HG03432 (cell line): Measurements from ENCODE around the gene SSH2.

ENCODE experiments used
- ATAC-seq: cut with Tn5 transposase; IDR thresholded peaks from one replicate; pipeline ENCODE4 v1.9.1; 2021; ENCODE audit warnings: mild to moderate bottlenecking, moderate library complexity; ENCODE audit not compliant: unreplicated experiment

Gene SSH2

GRCh38 chr17:29592850-29593551, 337.0 kb downstream of the SSH2 start, which contains the start of gene ANKRD13B:
Gene ANKRD13B, plus strand, starts transcription at chr17:29593132. Its CDS starts 490 bp downstream, at chr17:29593622.
- no peak for ATAC-seq

DNA sequence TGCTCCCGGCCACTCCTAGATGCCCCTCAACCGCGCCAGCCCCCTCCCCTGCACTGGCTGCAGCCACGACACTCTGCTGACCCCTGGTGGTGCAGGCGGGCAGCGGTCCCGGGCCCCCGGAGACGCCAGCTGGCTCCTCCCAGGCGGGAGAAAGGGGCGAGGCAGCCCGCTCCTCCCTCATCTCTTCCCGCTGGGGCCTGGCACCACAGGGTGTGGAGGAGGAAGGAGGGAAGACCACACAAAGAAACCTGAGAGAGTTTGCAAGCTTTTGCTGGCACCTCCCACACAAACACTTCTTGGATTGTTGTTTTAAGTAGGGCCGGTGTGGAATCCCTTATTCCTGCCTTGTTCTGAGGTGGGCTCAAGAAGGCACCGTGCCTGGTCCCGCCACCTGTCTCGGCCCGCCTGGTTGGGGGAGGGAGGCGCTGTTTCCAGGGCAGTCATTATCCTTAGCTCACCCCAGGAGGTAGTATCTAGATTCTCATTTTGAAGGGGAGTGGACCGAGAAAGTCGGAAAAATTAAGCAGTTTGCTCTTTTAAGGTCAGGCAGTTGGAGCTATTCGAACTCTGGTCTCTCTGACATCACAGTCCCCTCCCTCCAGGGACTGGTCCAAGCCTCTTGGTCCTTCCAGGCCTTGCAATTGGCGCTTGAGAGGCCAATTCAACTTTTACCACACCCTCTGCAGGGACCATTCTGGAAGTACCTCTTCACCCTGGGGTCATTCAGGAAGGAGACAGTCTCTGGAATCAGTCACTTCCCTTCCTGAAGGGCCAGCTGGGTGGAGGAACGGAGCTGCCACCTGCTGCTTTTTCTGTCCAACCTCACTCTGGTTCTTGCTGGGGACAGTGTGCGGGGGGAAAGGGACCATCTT, 338.1 kb downstream of the SSH2 start:
- no peak for ATAC-seq

DNA sequence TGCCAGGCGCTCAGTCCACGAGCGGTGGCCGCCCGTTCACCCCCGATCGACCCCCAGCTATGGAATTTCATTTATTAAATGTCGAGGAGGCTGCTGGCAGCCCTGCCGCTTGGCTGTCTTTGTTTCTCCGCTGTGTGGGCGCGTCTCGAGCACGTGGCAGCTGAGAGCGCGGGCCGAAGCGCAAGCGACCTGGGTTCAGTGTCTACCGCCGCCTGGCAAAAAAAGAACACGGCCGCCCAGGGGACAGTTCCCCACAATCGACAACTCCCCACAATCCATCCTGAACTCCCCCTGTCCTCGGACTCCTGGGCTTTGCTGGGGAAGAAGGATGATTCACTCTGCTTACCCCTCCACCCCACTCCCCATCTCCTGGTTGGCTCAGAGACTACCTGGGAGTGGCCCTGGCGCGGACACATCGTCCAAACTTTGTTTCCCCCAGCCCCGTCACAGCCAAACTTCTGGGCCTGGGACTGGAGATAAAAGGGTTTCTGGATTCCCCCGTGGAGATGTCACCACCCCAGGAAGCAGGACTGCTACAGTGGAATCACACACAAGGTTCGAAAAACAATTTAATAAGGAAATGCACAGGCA, 338.8 kb downstream of the SSH2 start:
- no peak for ATAC-seq

- ATAC-seq = no peak
Measured at GRCh38 chr17:29590411-29591145, 339.4 kb downstream of the SSH2 start.

DNA sequence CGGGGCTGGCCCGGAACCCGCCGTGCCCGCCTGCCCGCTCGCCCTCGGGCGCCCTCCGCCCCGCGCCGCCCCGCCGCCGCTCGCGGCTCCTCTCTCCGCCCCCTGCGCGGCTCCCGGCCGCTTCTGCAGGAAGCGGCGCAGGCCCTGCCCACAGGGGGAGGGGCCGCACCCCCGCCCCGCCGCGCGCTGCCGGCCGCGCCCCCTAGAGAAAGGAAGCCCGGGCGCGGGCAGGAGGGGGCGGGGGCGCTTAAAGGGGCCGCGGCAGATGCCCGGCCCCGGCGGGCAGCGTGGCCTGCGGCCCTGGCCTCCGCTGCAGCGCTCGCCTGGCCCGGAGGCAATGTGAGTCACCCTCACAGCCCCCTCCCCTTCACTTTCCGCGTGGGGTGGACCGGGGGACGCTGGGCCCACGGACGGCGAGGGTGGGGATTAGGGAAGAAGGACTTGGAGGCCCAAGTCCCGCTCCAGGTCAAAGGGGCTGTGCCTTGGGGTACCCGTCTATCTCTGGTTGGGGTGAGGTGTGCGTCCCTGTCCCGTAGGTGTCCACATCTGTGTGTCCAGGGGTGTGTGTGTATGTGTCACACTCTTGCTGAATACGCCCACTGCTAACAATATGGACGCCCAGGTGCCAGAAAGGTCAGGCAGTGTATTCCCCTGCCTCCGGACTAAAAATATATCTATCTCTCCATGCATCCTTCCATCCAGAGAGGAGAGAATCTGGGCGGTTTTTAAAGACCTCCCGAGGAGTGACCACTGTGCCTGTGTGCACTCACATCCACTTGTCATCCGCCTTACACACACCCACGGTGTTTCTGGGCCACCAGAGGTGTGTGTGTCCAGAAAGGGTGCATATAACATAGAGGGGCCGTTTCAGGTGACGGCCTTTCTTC, 340.3 kb downstream of the SSH2 start, which contains the start of gene GIT1:
GIT1 (minus strand) TSS at position 125 of the 887 bp plus-strand sequence. CDS start 270 bp downstream, outside the sequence.
- peak; percentile 66 for ATAC-seq

GRCh38 chr17:29588562-29589411, 341.2 kb downstream of the SSH2 start:
- peak; percentile 18 for ATAC-seq

DNA sequence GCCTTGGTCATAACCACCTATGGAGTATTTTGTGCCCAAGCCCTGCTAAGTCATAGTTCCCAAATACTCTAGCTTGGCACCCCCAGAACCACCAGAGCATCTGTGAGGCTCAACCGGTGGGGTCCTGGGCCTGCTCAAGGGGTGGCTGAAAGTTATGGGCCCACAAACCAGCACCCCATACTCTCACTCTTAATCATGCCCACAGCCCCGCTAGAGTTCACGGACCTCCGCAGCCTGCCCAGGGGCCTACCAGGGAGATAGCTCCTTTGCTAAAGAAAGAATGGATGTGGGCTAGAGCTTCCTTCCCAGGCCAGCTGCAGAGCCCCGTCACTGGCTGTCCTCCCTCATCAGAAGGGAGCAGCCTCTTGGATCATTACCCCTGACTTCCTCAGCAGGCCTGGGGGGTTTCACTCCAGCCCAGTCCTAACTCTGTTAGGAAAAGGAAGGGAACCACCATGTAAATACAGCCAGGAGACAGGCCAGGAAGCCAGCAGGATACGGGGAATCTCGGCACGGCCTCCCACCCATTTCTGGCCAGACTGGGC, 341.9 kb downstream of the SSH2 start:
- ATAC-seq = no peak

DNA sequence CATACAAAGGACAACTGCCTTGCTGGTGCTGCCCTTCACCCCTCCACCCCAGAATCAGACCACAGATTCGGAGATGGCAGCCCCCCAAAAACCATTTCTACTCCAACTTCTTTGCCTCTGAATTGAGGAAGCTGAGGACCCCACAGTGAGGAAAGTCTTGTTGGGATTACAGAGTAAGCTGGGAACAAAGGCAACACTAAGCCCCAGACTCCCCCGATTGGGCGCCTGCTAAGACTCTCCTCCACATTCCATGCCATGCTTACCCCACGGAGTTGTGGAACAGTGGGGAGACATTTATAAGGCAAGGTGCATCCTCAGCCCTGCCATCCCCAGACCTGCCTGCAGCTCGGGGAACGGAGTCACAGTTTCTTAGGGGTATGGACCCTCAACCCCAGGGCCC, 342.4 kb downstream of the SSH2 start:
- ATAC-seq = no peak

DNA sequence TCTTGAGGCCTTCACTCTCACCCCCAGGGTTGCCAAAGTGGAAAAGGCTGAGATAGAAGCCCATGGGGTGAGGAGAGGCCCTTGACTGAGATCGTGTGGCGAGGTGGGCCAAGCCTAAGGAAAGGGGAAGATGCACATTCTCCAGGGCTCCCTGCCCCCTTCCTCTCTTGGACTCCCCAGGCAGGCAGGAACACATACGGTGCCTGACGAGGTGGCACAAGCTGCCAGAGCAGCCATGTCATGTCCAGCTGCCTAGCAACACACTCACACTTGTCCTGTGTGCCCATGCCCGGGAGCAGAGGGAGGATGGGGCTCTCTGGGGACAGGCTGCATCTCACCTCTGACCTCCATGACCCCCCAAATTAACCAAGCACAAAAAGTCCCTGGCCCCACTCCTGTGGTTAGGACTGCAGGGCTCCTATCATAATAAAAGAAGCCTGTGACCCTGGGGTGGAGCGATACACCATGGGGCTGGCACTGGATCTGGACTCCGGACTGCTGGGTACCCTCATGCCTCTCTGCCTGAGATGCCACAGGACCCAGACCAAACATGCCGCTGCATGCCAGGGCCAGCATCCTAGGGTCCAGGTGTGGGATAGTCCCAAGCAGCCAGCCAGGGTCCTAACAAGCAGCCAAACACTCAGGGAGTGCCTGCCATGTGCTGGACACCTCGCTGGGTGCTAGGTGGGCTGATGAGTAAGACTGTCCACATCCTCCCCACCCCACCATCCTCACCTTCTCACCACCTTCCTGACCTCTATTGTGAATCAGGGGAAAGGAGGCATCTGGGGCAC, 343.2 kb downstream of the SSH2 start:
- ATAC-seq = no peak

DNA sequence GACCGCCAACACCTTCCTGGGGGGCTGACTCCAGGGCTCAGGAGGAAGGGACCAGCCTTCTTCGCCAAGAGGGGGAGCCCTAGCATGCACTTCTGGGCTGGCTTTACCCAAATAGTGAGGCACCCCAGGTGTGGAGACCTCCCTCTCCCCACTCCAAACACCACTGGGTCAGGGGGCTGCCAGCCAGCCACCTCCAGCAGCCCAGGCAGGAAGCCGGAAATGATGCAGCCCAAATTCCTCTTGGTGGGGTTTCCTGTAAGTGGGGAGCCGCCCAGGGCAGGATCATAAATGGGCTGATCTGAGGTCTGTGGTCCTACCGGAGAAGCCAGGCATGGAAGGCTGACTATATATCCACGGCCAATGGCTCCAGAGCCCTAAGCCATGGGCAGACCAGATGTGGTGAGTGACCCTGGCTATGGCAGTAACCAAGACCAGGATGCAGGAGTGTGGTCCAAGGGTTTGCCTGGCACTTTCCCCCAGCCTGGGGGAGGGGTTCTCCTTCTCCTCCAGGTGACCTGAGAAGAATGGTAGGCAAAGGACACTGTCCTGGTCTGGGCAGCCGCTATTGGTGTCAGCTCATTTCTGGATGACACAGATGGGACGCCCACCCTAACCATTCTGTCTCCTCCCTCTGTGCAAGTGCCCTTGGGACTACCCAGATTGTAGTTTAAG, 344.8 kb downstream of the SSH2 start:
- ATAC-seq = no peak

GRCh38 chr17:29584452-29585079, 345.5 kb downstream of the SSH2 start:
- ATAC-seq = no peak

DNA sequence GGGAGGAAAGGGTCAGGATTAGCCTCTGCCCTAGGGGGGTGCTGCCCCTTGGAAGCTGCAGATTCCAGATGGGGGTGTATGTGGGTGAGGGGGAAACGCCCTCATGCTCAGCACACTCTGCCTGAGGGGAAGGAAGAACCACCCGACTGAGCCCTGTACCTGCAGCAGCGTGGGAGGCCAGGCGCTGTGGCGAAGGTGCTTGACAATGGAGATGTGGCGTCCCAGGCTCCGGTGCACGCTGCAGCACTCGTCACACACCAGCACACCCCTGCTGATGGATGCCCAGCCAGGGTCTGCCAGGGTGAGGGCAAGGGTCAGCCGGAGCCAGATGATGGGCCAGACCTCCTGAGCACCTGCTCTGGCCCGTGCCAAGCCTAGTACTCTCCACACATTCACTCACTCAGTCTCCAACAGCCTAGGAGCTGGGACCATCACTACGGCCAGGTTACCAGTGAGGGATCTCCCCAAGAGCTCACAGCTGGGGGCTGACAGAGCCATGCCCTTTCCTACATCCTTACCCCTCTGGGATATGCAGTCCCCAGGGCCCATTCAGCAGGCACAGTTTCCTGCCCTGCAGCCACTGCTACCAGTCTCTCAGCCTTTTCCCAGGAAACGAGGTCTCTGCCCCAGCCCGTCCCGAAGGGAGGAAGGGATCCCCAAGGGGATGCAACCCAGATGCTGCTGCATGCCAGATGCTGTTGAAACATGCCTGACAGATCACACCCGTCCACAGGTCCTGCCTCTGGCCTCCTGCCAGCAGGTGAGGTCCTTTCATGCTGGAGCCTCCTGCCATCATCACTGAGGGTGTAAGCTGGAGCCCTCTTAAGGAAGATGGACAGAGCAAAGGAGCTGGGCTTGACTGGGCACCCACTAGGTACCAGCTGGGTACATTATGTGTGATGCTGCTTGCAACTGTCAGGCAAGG, 346.4 kb downstream of the SSH2 start:
- no peak for ATAC-seq

DNA sequence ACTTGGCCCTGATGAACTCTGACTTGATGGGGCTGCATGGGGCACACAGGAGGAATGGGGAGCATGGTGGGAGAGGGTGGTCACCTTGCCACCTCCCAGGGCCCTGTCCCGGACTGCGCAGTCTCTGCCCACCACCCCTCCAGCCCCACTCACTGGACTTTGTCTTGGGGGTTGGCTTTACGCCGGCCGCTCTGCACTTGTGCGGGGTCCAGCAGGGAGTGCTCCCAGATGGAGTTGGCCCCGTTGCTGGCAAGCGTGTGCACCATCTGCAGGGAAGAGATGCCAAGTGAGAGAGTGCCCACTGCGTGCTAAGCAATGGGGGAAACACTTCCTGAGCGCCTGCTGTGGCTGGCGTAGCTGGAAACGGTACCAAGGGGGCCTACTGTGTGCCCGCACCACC, 347.3 kb downstream of the SSH2 start:
- no peak for ATAC-seq

- no peak for ATAC-seq
Measured at GRCh38 chr17:29582254-29582765, 347.7 kb downstream of the SSH2 start.

- ATAC-seq = no peak
Measured at GRCh38 chr17:29581583-29582253, 348.3 kb downstream of the SSH2 start.
